Inferior parietal cortex (tissue), 1 donor: ENCODE measurements around the gene HYAL3.

ENCODE experiments used
- DNase-seq: peaks from one replicate; pipeline ENCODE4 v3.0.0-alpha.2; 2016; ENCODE audit errors: extremely low spot score

Gene HYAL3

GRCh38 chr3:50327943-50328691, 28.9 kb upstream of the HYAL3 start, which contains the start of gene TUSC2:
TUSC2 (minus strand) TSS chr3:50328223; CDS start chr3:50328099, 124 bp downstream.
- peak; percentile 98 for DNase-seq

DNA sequence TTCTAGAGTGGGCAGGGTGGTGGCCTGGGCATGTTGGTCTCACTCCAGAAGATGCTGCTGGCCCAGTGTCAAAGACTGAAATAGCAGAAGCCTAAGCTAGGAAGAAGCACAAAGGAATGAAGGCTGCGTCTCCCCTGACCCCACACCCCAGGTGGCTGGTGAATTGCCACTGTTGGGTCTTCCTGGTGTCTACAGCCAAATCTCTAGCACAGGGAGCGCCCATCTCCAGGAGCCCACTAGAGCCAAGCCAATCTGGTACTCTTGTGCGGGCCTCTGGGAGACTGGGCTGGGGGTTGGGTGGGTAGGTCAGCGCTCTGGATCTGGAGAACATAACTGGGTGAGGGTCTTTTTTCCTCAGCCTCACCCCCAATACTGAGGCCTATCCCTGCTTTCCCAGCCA, 27.9 kb upstream of the HYAL3 start:
- no peak for DNase-seq

- no peak for DNase-seq
These were observed 27.0 kb upstream of the HYAL3 start for GRCh38 chr3:50326182-50326541.

DNA sequence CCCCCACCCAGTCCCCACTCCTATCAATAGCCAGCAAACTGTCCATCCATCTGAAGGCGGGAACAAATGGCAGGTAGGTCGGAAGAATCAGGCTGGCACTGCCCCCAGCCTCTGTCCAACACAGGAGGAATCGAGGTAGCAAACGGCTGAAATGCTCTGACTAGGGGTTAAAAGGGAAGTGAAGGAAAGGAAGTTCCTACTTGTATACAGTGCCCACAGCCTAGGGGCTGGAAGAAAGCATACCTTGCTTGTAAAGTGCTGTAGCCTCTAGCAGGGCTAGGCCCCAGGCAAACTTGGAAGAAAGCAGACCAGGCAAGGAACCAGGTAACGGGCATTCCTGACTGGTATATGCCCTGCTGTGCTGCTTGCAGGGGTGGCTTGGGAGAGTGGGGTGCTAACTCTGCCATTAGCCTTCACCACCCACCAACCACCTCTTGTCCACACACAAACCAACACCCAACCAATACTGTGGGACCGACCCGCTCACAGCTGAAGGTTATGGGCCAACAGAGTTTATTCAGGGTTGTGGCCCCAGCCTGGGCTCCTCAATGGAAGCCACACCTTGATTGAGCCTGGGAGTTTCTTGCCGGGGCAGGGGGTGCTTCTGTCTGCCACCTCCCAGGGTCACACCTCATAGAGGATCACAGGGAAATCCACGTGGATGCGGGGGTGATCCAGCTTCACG, 26.4 kb upstream of the HYAL3 start:
- no peak for DNase-seq

GRCh38 chr3:50325113-50325480, 25.9 kb upstream of the HYAL3 start:
- DNase-seq: no peak

DNA sequence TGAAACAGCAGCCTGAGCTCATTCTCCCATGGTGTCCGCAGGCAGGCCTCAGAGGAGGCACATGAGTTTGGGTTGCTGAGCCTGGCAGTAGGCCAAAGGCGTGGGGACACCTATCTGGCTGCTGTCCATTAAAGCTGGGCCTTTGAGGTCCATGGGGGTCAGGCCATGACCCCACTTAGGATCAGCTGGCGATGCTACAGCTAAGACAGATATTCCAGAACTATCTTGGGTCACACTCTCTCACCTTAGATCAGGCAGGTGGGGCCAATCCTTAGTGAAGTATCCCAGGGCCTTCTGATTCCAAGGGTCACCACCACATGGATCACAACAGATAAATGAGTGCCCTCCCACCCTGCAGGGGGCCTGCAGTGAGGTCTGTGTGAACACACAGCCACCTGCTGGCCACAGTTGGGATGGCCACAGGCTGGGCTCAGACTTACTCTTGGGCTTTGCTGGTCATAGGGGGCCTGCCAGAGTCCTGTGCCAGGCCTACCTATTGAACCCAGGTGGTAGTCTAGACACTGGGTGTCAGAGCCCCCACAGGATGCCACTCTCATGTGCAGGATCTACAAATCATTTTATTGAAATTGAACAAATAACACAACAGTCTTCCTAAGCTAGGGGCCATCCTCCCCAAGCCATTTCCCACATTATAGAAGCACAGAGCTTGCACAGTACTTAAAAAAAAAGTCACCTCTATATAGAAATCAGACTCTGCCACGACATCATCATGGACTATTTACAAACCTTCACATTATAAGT, 25.3 kb upstream of the HYAL3 start:
- DNase-seq: peak; percentile 73

DNA sequence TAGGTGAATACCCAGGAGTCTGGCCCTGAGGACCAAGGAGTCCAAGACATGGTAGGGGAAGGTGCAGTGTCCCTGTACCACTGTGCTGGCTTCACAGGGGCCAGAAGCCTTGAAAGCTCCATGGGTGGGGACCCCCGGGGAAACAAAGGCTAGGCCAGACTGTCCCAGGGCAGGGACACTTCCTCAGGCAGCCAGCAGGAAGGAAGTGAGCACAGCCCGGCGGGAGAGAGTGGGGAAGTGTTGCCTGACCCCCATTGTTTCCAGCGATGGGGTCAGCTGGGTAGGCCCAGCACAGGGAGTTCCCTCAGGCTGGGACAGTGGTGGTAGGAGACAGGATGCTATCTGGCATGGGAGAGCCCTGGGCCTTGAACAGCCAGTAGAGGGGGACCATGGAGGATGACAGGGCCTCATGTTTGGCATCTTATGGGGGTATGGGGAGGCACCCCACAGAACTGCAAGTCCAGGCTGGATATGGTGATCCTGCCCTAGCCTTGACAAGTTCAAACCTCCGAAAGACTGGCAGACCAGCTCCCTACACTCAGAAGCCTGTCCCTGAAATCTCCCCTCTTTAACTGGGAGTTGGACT, 24.5 kb upstream of the HYAL3 start:
- DNase-seq: no peak

GRCh38 chr3:50323092-50323600, 23.9 kb upstream of the HYAL3 start:
- no peak for DNase-seq

- DNase-seq: no peak
These were observed 23.3 kb upstream of the HYAL3 start, which contains the start of gene HYAL2 for GRCh38 chr3:50322386-50323091. HYAL2 (minus strand) TSS chr3:50322745; CDS start chr3:50320489, 2,256 bp downstream.

DNA sequence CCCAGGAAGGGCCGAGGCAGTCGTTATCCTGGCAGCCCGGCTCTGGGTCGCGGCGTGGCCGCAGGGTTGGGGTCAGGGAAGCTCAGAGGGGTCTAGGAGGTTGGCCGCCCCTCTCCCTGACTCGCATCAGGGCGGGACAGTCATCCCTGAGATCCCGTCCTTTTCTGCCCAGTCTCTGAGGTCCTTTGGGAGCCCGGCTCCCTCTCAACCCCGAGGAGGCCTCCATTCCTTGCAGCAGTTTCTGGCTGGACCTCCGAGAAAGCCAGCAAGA, 22.8 kb upstream of the HYAL3 start:
- DNase-seq: no peak

DNA sequence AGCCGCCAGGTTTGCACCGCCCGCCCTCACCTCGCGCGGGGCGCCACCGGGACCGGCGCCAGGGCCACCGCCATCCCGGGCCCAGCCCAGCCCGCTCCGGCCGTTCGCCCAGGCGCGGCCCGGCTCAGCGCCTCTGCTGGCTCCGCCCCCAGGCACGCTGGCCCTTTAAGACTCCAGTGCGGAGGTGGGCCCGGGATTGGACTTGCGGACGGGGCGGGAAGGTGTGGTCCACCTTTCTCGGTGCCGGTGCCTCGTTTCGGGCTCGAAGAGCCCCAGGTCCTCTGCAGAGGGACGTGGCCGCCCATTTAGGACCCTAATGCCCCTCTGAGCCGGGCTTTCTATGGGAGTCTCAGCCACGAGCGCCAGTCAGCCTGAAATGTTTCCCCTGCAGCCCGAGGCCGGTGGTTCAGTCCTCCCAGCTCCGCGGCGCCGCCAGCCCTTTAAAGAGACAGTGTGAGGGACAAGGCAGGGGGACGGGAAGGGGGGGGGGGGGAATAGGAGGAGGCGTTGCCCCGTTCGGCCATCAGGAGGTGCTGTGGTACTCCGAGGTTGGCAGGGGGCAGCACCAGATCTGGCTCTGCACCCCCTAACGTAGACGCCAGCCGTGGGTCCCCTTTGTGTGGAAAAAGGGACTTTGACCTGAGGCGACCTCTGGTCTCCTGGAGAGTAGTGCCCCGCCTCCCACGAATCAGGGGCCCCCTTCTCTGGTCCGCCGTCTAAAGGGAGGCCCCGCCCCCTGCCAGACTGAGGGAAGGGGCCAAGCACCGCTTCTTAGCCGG, 22.3 kb upstream of the HYAL3 start:
- DNase-seq: peak; percentile 82

GRCh38 chr3:50320853-50321335, 21.7 kb upstream of the HYAL3 start:
- DNase-seq: peak; percentile 72

GRCh38 chr3:50319894-50320625, 20.9 kb upstream of the HYAL3 start:
- no peak for DNase-seq

DNA sequence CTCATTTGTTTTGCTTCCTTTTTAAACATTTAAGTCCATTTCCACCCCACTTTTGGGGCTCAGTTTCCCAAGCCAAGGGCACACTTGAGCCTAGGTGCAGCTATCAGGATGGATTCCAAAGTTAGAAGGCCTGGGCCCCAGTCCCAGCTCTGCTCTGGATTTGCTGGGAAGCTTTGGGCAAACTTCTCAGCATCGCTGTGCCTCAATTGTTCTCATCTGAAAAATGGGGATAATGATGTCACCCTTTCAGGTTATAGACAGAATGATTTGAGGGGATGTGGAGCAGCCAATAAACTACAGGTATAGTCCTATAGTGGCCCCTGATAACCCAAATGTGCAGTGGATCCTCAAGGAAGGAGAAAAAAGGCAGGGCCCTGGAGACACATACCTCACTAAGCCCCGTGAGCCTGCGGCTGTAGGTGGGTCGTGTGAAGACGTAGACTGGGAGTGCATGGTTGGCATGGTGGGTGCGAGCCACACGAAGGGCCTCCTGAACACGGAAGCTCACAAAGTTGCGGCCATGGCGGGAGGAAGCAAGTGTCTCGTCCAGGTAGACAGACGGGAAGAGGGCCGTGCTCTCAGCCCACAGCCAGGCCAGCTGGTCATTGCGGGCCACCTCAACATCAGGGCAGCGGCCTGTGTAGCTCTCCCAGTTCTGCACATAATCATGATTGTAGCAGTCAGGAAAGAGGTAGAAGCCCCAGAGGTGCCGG, 20.1 kb upstream of the HYAL3 start:
- no peak for DNase-seq

DNA sequence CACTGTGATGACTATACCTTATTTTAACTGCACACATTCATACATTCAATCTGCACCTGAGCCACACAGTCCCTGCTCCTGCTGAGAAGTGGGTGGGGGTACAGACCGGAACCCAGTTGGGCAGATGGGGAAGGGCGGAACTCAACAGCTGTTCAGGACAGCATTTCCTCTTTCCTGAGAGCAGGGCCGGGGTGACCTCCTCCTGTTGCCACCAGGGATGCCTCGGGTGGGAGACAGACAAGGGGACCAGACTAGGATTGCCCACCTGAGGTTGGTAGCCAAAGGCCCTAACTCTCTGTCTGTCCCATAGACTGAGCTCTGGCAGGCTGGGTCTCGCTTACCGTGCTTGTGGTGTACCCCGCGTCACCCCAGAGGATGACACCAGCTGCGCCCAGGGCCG, 19.4 kb upstream of the HYAL3 start:
- DNase-seq: no peak

DNA sequence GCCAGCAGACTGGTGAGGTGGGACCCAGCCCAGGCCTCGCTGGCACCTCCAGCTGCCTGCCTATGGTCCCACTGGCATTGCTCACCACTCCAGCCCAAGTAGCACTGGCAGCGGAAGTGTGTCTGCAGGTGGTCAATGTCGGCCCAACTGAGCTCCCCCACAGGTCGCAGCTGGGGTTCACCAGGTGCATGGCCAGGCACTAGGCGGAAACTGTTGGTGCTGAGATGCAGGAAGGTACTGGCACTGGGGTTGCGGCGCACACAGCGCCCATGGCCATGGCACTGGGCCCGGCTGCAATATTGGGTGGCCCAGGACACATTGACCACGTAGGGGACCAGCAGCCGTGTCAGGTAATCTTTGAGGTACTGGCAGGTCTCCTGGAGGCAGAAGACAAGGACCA, 19.0 kb upstream of the HYAL3 start:
- DNase-seq: no peak

GRCh38 chr3:50317300-50317699, 18.1 kb upstream of the HYAL3 start:
- no peak for DNase-seq

DNA sequence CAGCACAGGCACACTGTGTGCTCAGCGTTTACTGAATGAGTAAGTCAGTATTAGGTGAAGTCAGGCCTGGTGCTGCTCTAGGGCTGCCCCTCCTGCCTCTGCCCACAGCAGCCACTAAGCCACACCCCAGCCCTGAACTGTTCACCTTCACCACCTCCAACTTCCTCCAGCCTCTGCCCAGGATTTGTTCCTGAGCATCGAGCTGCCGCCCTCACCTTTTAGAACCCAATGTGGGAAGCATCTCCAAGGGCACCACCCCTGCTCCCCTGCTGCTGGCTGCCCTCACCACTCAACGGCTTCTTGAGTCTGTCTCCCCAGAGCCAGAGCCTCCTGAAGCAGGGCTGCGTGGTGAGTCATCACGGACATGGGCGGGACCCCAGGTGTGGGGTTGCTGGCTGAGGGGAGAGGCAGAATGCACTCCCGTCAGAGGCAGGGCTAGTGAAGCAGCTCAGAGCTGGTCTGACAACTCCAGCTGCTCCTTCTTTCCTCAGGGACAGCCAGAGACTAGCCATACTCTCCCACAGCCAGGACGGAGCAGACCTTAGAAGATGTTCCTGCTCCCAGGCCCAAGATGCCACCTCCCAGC, 17.5 kb upstream of the HYAL3 start:
- no peak for DNase-seq

- no peak for DNase-seq
These were observed 15.6 kb upstream of the HYAL3 start for GRCh38 chr3:50314816-50315215.
